ENCODE data around the gene PARP12.

GRCh38 chr7:140024585-140024984 lies 38.2 kb downstream of the PARP12 start:
- no peak for TF ChIP-seq EZH2 (IDR thresholded peaks at IDR 0.05; ENCODE audit: insufficient read depth, poor library complexity, severe bottlenecking)
- TF ChIP-seq EZH2phosphoT487 (IDR thresholded peaks at IDR 0.05; ENCODE audit: insufficient read depth, low read depth) = no peak

All from GM23248 (cell line).